Hepatocyte (in vitro differentiated cells): ENCODE data around the gene LBP. TPM values are rescaled to one million over a fixed set of nuclear protein-coding genes. Genes with fewer than 3 reads are reported as not detected.

Experiments
- DNase-seq: peaks from one replicate; pipeline ENCODE4 v3.0.0-alpha.2; 2016; ENCODE audit warnings: low spot score
- H2AFZ ChIP-seq: fragments of 200-600 bp; sonication (generic); 2 replicates; pipeline ENCODE4 v1.6.0; 2016; ENCODE audit warnings: antibody characterized with exemption, mild to moderate bottlenecking
- H3K27ac ChIP-seq: fragments of 200-600 bp; sonication (generic); 2 replicates; pipeline ENCODE4 v1.5.1; 2016; ENCODE audit warnings: mild to moderate bottlenecking
- H3K27me3 ChIP-seq: fragments of 200-600 bp; sonication (generic); 2 replicates; pipeline ENCODE4 v1.6.1; 2016
- H3K36me3 ChIP-seq: fragments of 200-600 bp; sonication (generic); replicated peaks from 2 replicates; pipeline ENCODE4 v1.5.1; 2016; ENCODE audit warnings: low read depth; ENCODE audit not compliant: insufficient read depth
- H3K4me1 ChIP-seq: fragments of 200-600 bp; sonication (generic); 2 replicates; pipeline ENCODE4 v1.5.1; 2016; ENCODE audit warnings: mild to moderate bottlenecking, moderate library complexity; ENCODE audit not compliant: insufficient read depth
- H3K4me2 ChIP-seq: fragments of 200-600 bp; sonication (generic); 2 replicates; pipeline ENCODE4 v1.6.0; 2016
- H3K4me3 ChIP-seq: fragments of 200-600 bp; sonication (generic); 2 replicates; pipeline ENCODE4 v1.5.1; 2016; ENCODE audit warnings: mild to moderate bottlenecking
- H3K79me2 ChIP-seq: fragments of 200-600 bp; sonication (generic); 2 replicates; pipeline ENCODE4 v1.6.0; 2017; ENCODE audit warnings: mild to moderate bottlenecking
- H3K9me2 ChIP-seq: fragments of 200-600 bp; sonication (generic); replicated peaks from 2 replicates; pipeline ENCODE4 v1.6.0; 2017; ENCODE audit warnings: mild to moderate bottlenecking; ENCODE audit not compliant: insufficient read depth
- H3K9me3 ChIP-seq: fragments of 200-600 bp; sonication (generic); 2 replicates; pipeline ENCODE4 v1.5.1; 2016; ENCODE audit warnings: low read depth, mild to moderate bottlenecking
- H4K20me1 ChIP-seq: fragments of 200-600 bp; sonication (generic); 2 replicates; pipeline ENCODE4 v1.6.0; 2016; ENCODE audit warnings: mild to moderate bottlenecking; ENCODE audit not compliant: insufficient read depth, poor library complexity, severe bottlenecking
- EZH2 ChIP-seq: fragments of 200-600 bp; sonication (generic); IDR thresholded peaks from 2 replicates; pipeline ENCODE4 v1.6.1; 2016; ENCODE audit warnings: antibody characterized with exemption, mild to moderate bottlenecking, borderline replicate concordance
- EZH2phosphoT487 ChIP-seq: fragments of 200-600 bp; sonication (generic); IDR thresholded peaks from one replicate; pipeline ENCODE4 v1.6.1; 2018; ENCODE audit warnings: antibody characterized with exemption, mild to moderate bottlenecking, low read depth, moderate library complexity; ENCODE audit not compliant: unreplicated experiment, severe bottlenecking
- WGBS: methylation state at CpG from one replicate; pipeline ENCODE4 v1.1.6; 2016; ENCODE audit warnings: low lambda C conversion rate; ENCODE audit errors: missing lambda C conversion rate; 5-methylcytosine and 5-hydroxymethylcytosine counted together
- polyA plus RNA-seq: library from polyadenylated mRNA; unstranded; fragments of >200 nt; fragmentation: Nextera tagmentation; extraction: Ambion mirVana; gene quantifications from 2 replicates; pipeline ENCODE4 v1.2.1, GENCODE V29; 2016
- total RNA-seq: library from RNA; depleted of rRNA; stranded (reverse); fragments of >200 nt; gene quantifications from 2 replicates; pipeline ENCODE4 v1.2.3, GENCODE V29; 2014
- TF ChIP-seq, protein P1 (sequence below): fragments of 200-600 bp; sonication (generic); IDR thresholded peaks from 2 replicates; pipeline ENCODE4 v1.5.1; 2016; ENCODE audit warnings: antibody characterized with exemption, mild to moderate bottlenecking; ENCODE audit not compliant: poor library complexity

Gene LBP
- total and polyA plus RNA-seq, 2 experiments from 2014 or later = 57.2 to 71.5 TPM

DNA sequence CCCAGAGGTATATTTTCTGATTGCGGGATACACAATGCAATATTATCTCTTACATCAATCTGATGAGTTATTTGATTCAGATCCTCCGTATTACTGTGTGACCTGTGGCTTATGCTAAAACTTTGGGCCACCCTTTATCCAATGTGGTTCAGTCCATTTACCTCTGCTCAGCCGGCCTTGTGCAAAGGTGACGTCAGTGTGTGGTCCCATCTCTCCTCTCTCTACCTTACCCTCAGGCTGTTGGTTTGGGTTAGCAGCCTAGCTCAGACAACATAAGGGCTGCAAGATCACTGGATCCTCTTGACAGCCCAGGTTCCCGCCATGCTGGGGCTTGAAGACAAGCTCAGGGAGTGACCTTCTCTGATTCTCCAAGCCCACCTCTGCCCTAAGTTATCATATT is 55.8 kb downstream of the LBP start:
- Histone ChIP-seq H3K79me2 (no peaks in the 10 kb centered on the region), H3K4me1 (no peaks in the 10 kb centered on the region), H3K27ac (no peak overlapping the region), H3K9me2 (no peaks in the 10 kb centered on the region), H3K4me2 (no peak overlapping the region), H2AFZ (no peak overlapping the region), H3K27me3 (no peaks in the 10 kb centered on the region), H3K36me3 (no peaks in the 10 kb centered on the region), H4K20me1 (no peaks in the 10 kb centered on the region), H3K9me3 (no peaks in the 10 kb centered on the region), H3K4me3 (no peak overlapping the region)
- WGBS = 89% methylated on average over 5 of the region's 5 CpGs
- no peak for DNase-seq
- TF ChIP-seq EZH2phosphoT487 = no peak

- H4K20me1 ChIP-seq = no peaks in the 10 kb centered on the region
- H3K27me3 ChIP-seq = no peaks in the 10 kb centered on the region
- no peaks in the 10 kb centered on the region for H3K36me3 ChIP-seq
- no peak overlapping the region for H3K4me2 ChIP-seq
- no peaks in the 10 kb centered on the region for H3K9me2 ChIP-seq
- H3K4me1 ChIP-seq = no peaks in the 10 kb centered on the region
- no peak overlapping the region for H2AFZ ChIP-seq
- no peak for DNase-seq
- H3K79me2 ChIP-seq = no peaks in the 10 kb centered on the region
- TF ChIP-seq, protein P1, sequence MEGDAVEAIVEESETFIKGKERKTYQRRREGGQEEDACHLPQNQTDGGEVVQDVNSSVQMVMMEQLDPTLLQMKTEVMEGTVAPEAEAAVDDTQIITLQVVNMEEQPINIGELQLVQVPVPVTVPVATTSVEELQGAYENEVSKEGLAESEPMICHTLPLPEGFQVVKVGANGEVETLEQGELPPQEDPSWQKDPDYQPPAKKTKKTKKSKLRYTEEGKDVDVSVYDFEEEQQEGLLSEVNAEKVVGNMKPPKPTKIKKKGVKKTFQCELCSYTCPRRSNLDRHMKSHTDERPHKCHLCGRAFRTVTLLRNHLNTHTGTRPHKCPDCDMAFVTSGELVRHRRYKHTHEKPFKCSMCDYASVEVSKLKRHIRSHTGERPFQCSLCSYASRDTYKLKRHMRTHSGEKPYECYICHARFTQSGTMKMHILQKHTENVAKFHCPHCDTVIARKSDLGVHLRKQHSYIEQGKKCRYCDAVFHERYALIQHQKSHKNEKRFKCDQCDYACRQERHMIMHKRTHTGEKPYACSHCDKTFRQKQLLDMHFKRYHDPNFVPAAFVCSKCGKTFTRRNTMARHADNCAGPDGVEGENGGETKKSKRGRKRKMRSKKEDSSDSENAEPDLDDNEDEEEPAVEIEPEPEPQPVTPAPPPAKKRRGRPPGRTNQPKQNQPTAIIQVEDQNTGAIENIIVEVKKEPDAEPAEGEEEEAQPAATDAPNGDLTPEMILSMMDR = no peak
- TF ChIP-seq EZH2phosphoT487 (no peak), EZH2 (no peak)
- no peak overlapping the region for H3K27ac ChIP-seq
- H3K9me3 ChIP-seq = no peaks in the 10 kb centered on the region
- no peak overlapping the region for H3K4me3 ChIP-seq
- WGBS = 78% methylated on average over 8 of the region's 8 CpGs
Observed at GRCh38 chr20:38402816-38403215, 56.5 kb downstream of the LBP start.

GRCh38 chr20:38404016-38404415 is 57.7 kb downstream of the LBP start:
- Histone ChIP-seq H3K9me3 (no peaks in the 10 kb centered on the region), H3K4me3 (no peak overlapping the region), H3K9me2 (no peaks in the 10 kb centered on the region), H2AFZ (no peak overlapping the region), H3K4me1 (no peaks in the 10 kb centered on the region), H3K36me3 (no peaks in the 10 kb centered on the region), H4K20me1 (no peaks in the 10 kb centered on the region), H3K79me2 (no peaks in the 10 kb centered on the region), H3K27ac (no peak overlapping the region), H3K27me3 (no peaks in the 10 kb centered on the region), H3K4me2 (no peak overlapping the region)
- no peak for DNase-seq
- TF ChIP-seq EZH2phosphoT487 (no peak), EZH2 (no peak)
- TF ChIP-seq, protein P1 = no peak

- no peaks in the 10 kb centered on the region for H3K79me2 ChIP-seq
- H3K27me3 ChIP-seq = no peaks in the 10 kb centered on the region
- no peak overlapping the region for H3K27ac ChIP-seq
- H3K36me3 ChIP-seq = no peaks in the 10 kb centered on the region
- WGBS = 88% methylated on average over 2 of the region's 2 CpGs
- H4K20me1 ChIP-seq = no peaks in the 10 kb centered on the region
- no peak overlapping the region for H2AFZ ChIP-seq
- no peaks in the 10 kb centered on the region for H3K9me2 ChIP-seq
- no peaks in the 10 kb centered on the region for H3K9me3 ChIP-seq
- no peak overlapping the region for H3K4me2 ChIP-seq
- TF ChIP-seq EZH2 (no peak), EZH2phosphoT487 (no peak)
- TF ChIP-seq, protein P1 = no peak
- DNase-seq = no peak
- H3K4me3 ChIP-seq = no peak overlapping the region
- H3K4me1 ChIP-seq = no peaks in the 10 kb centered on the region
Observed at GRCh38 chr20:38405132-38405531, 58.9 kb downstream of the LBP start.
